Body of pancreas (tissue), 4 donors: ENCODE data around the gene MAN1A2.

Experiments used
- POLR2A ChIP-seq, 3 donors: fragments of 450-650 bp; IDR thresholded peaks; one replicate each; pipeline ENCODE4 v1.6.1; 2016; ENCODE audit warnings: antibody characterized with exemption in 3 of 3, mild to moderate bottlenecking in 2 of 3
- TF ChIP-seq, protein P1 (sequence below), 7 experiments: fragments of 450-650 bp in 4 of 7; fragments of 200-600 bp in 3 of 7; sonication (generic) in 3 of 7; IDR thresholded peaks; one replicate each; pipeline ENCODE4 v1.5.1; 2016 to 2019; ENCODE audit warnings: antibody characterized with exemption in 7 of 7

DNA sequence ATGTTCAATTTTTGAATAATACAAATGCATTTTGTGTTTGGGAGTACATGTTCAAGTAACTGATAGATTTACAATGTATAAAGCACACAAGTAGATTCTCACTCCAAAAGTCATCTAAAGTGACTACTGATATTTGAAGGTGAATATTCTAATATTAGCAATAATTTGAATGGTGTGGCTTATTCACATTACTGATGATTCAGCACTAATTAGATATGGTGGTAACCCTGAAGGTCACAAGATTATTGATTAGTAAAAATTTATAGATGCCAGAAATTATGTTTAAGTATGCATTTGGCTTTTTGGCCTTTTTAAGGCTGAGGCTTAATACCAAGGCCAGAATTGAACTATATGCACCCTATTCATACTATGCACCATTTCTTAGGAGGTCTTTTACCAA lies 186.2 kb downstream of the MAN1A2 start:
- TF ChIP-seq, protein P1, sequence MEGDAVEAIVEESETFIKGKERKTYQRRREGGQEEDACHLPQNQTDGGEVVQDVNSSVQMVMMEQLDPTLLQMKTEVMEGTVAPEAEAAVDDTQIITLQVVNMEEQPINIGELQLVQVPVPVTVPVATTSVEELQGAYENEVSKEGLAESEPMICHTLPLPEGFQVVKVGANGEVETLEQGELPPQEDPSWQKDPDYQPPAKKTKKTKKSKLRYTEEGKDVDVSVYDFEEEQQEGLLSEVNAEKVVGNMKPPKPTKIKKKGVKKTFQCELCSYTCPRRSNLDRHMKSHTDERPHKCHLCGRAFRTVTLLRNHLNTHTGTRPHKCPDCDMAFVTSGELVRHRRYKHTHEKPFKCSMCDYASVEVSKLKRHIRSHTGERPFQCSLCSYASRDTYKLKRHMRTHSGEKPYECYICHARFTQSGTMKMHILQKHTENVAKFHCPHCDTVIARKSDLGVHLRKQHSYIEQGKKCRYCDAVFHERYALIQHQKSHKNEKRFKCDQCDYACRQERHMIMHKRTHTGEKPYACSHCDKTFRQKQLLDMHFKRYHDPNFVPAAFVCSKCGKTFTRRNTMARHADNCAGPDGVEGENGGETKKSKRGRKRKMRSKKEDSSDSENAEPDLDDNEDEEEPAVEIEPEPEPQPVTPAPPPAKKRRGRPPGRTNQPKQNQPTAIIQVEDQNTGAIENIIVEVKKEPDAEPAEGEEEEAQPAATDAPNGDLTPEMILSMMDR (IDR thresholded peaks at IDR 0.05), result no peak
- no peak for TF ChIP-seq POLR2A (IDR thresholded peaks at IDR 0.05)
